HepG2 (cell line): Measurements from ENCODE around the gene GPR139. TPM values are rescaled to one million over a fixed set of nuclear protein-coding genes. Genes with fewer than 3 reads are reported as not detected.

Source experiments
- BRF2 ChIP-seq: sonication (generic); formaldehyde crosslinking; IDR thresholded peaks from 2 replicates; pipeline ENCODE4 v1.8.1; 2022; ENCODE audit warnings: mild to moderate bottlenecking, missing genetic modification reagents
- CCAR2 ChIP-seq: fragments of 200-400 bp; formaldehyde crosslinking; optimal IDR thresholded peaks from 2 replicates; pipeline ENCODE3; 2018; ENCODE audit warnings: low read depth, mild to moderate bottlenecking, low read length, moderate library complexity
- CENPX ChIP-seq: sonication (generic); formaldehyde crosslinking; IDR thresholded peaks from 2 replicates; pipeline ENCODE4 v1.9.0; 2021; ENCODE audit warnings: mild to moderate bottlenecking, missing genetic modification reagents, moderate library complexity
- DDIT3 ChIP-seq: sonication (generic); formaldehyde crosslinking; IDR thresholded peaks from 2 replicates; pipeline ENCODE4 v1.4.0; 2020; ENCODE audit warnings: mild to moderate bottlenecking, missing genetic modification reagents
- DMTF1 ChIP-seq: sonication (generic); formaldehyde crosslinking; IDR thresholded peaks from 2 replicates; pipeline ENCODE4 v1.4.0; 2020; ENCODE audit warnings: mild to moderate bottlenecking, missing genetic modification reagents
- HMGA1 ChIP-seq: sonication (generic); formaldehyde crosslinking; conservative IDR thresholded peaks from 2 replicates; pipeline ENCODE4 v1.4.0; 2020; ENCODE audit warnings: missing genetic modification reagents
- HNF1B ChIP-seq: sonication (generic); formaldehyde crosslinking; IDR thresholded peaks from 2 replicates; pipeline ENCODE4 v1.5.1; 2020; ENCODE audit warnings: mild to moderate bottlenecking, moderate library complexity, missing genetic modification reagents
- HNRNPK ChIP-seq: fragments of 200-400 bp; formaldehyde crosslinking; IDR thresholded peaks from 2 replicates; pipeline ENCODE4 v1.6.1; 2018; ENCODE audit warnings: low read length, low read depth, moderate library complexity, mild to moderate bottlenecking; ENCODE audit not compliant: poor library complexity, severe bottlenecking
- MED8 ChIP-seq: sonication (generic); formaldehyde crosslinking; IDR thresholded peaks from 2 replicates; pipeline ENCODE4 v1.8.1; 2023; ENCODE audit warnings: mild to moderate bottlenecking, missing genetic modification reagents; ENCODE audit not compliant: insufficient replicate concordance
- NFE2L2 ChIP-seq: fragments of 150-350 bp; IDR thresholded peaks from 2 replicates; pipeline ENCODE4 v1.6.1; 2014; ENCODE audit warnings: low read length
- SALL1 ChIP-seq: sonication (generic); formaldehyde crosslinking; IDR thresholded peaks from 2 replicates; pipeline ENCODE4 v1.8.0; 2022; ENCODE audit warnings: mild to moderate bottlenecking, missing genetic modification reagents
- SOX6 ChIP-seq, 2 experiments: fragments of 450-650 bp in 1 of 2; sonication (generic) in 1 of 2; formaldehyde crosslinking in 1 of 2; IDR thresholded peaks; 2 replicates each; pipeline versions ENCODE4 v1.4.0 to v1.6.1; 2017 to 2020; ENCODE audit warnings: antibody characterized with exemption in 1 of 2, mild to moderate bottlenecking in 1 of 2, missing genetic modification reagents in 1 of 2
- SSRP1 ChIP-seq: IDR thresholded peaks from 2 replicates; pipeline ENCODE4 v1.6.1; 2016; ENCODE audit warnings: control low read depth
- SYNCRIP ChIP-seq: fragments of 200-400 bp; formaldehyde crosslinking; IDR thresholded peaks from 2 replicates; pipeline ENCODE4 v1.6.1; 2018; ENCODE audit warnings: mild to moderate bottlenecking, low read depth, low read length; ENCODE audit not compliant: insufficient read depth
- ZBTB25 ChIP-seq: IDR thresholded peaks from 2 replicates; pipeline ENCODE4 v1.6.1; 2018; ENCODE audit warnings: missing genetic modification reagents
- ZNF205 ChIP-seq: IDR thresholded peaks from 2 replicates; pipeline ENCODE4 v1.6.1; 2018; ENCODE audit warnings: missing biosample characterization, missing genetic modification reagents
- ZNF234 ChIP-seq: sonication (generic); formaldehyde crosslinking; conservative IDR thresholded peaks from 2 replicates; pipeline ENCODE4 v1.5.1; 2020; ENCODE audit warnings: mild to moderate bottlenecking, missing genetic modification reagents
- ZNF263 ChIP-seq: sonication (generic); formaldehyde crosslinking; IDR thresholded peaks from 2 replicates; pipeline ENCODE4 v1.4.0; 2020; ENCODE audit warnings: missing genetic modification reagents
- ZNF446 ChIP-seq: sonication (generic); formaldehyde crosslinking; IDR thresholded peaks from 2 replicates; pipeline ENCODE4 v1.5.0; 2020; ENCODE audit warnings: mild to moderate bottlenecking, missing genetic modification reagents
- ZNF451 ChIP-seq: sonication (generic); formaldehyde crosslinking; IDR thresholded peaks from 2 replicates; pipeline ENCODE4 v1.5.0; 2020; ENCODE audit warnings: mild to moderate bottlenecking, missing genetic modification reagents
- ZNF616 ChIP-seq: sonication (generic); formaldehyde crosslinking; IDR thresholded peaks from 2 replicates; pipeline ENCODE4 v1.5.0; 2020; ENCODE audit warnings: low read depth, mild to moderate bottlenecking, missing genetic modification reagents
- ZNF747 ChIP-seq: sonication (generic); formaldehyde crosslinking; IDR thresholded peaks from 2 replicates; pipeline ENCODE4 v1.8.1; 2023; ENCODE audit warnings: missing genetic modification reagents, mild to moderate bottlenecking, borderline replicate concordance
- ZNF772 ChIP-seq: sonication (generic); formaldehyde crosslinking; IDR thresholded peaks from 2 replicates; pipeline ENCODE4 v1.5.0; 2020; ENCODE audit warnings: mild to moderate bottlenecking, missing genetic modification reagents
- polyA plus RNA-seq, 8 experiments: library from polyadenylated mRNA; depleted of rRNA in 3 of 8; stranded (reverse) in 7 of 8; unstranded in 1 of 8; fragments of >200 nt; fragmentation: Illumina TruSeq in 4 of 8; extraction: Trizol in 4 of 8; gene quantifications; 2 replicates each; pipeline versions ENCODE4 v1.2.1 to v1.2.3, GENCODE V29; 2011 to 2016; ENCODE audit warnings: low read depth in 4 of 8, missing spikeins in 1 of 8, mixed read lengths in 1 of 8; ENCODE audit not compliant: insufficient read depth in 1 of 8
- total RNA-seq, 5 experiments: library from RNA; depleted of rRNA; stranded (reverse); fragments of >200 nt; fragmentation: Illumina TruSeq; extraction: Trizol; gene quantifications; 2 replicates each; pipeline ENCODE4 v1.2.3, GENCODE V29; 2016; ENCODE audit warnings: low read depth in 1 of 5

Gene GPR139
- total and polyA plus RNA-seq, 2 of the 13 experiments (the other 11 are each of a cell fraction or from before 2014, with no cell fraction given), result not detected

- peak; percentile 78 for TF ChIP-seq HNF1B
- no peak for TF ChIP-seq DMTF1 (CRISPR knock-in tag)
- no peak for TF ChIP-seq DDIT3 (CRISPR knock-in tag)
- no peak for TF ChIP-seq ZNF446 (CRISPR knock-in tag)
- no peak for TF ChIP-seq ZNF747 (CRISPR knock-in tag)
- TF ChIP-seq ZNF616 (CRISPR knock-in tag), result no peak
- no peak for TF ChIP-seq BRF2 (CRISPR knock-in tag)
- TF ChIP-seq SOX6 (IDR thresholded peaks at IDR 0.05), result no peak
- TF ChIP-seq SOX6 (CRISPR knock-in tag; IDR thresholded peaks at IDR 0.05), result no peak
- no peak for TF ChIP-seq ZBTB25 (CRISPR knock-in tag)
- TF ChIP-seq ZNF451, result peak; percentile 55; the same call in 1 of the 2 replicates
- TF ChIP-seq MED8 (CRISPR knock-in tag), result no peak
- TF ChIP-seq CCAR2, result no peak
- 0 out of 2 replicates have a peak, but pooled peaks have one; percentile 56 for TF ChIP-seq SSRP1 (CRISPR knock-in tag)
- no peak for TF ChIP-seq HNRNPK
- TF ChIP-seq SALL1 (CRISPR knock-in tag), result peak; percentile 91
- TF ChIP-seq ZNF263 (CRISPR knock-in tag), result no peak
- TF ChIP-seq CENPX (CRISPR knock-in tag), result no peak
- TF ChIP-seq HMGA1 (CRISPR knock-in tag), result no peak
- no peak for TF ChIP-seq ZNF205 (CRISPR knock-in tag)
- no peak for TF ChIP-seq NFE2L2
- no peak for TF ChIP-seq SYNCRIP
- TF ChIP-seq ZNF234, result no peak
- TF ChIP-seq ZNF772 (CRISPR knock-in tag), result 0 out of 2 replicates have a peak, but pooled peaks have one; percentile 42
Observed at GRCh38 chr16:20001856-20002707, 71.6 kb downstream of the GPR139 start (continued).
